ENCODE measurements around the gene OGFR. TPM values are rescaled to one million over a fixed set of nuclear protein-coding genes. Genes with fewer than 3 reads are reported as not detected.

The OGFR gene
- total and polyA plus RNA-seq, 2 donors (not counting 1 experiment from before 2014, with no cell fraction given): 71.7 to 102 TPM

- Mint-ChIP-seq H3K4me1 (peaks cover 18% of the 10 kb centered on the region), H3K9me3 (ENCODE audit: insufficient read depth) (no peaks in the 10 kb centered on the region), H3K27me3 (peaks cover 17% of the 10 kb centered on the region), H3K4me3 (no peak overlapping the region), H3K27ac (no peak overlapping the region)
- H2AFZ ChIP-seq (ENCODE audit: insufficient read depth, low read depth, low read length, poor library complexity, severe bottlenecking): no peak overlapping the region
- ATAC-seq (ENCODE audit: low read depth) (no peak), DNase-seq (no peak)
- H3K27ac ChIP-seq (ENCODE audit: low read length in 2 of 2): no peak overlapping the region
- peaks cover 7% of the 10 kb centered on the region for H3K79me2 ChIP-seq (ENCODE audit: control insufficient read depth, insufficient read depth, low read length)
- TF ChIP-seq CTCF (IDR thresholded peaks at IDR 0.05): no peak
- no peak for TF ChIP-seq EZH2 (IDR thresholded peaks at IDR 0.05; ENCODE audit: borderline replicate concordance, insufficient read depth, low read depth, low read length, poor library complexity, severe bottlenecking)
- peaks cover 0 to 54% of the 10 kb centered on the region in 2 experiments for H3K36me3 ChIP-seq (replicated peaks in 1 of 2; ENCODE audit: control extremely low read depth in 1 of 2, control insufficient read depth in 1 of 2, extremely low read depth in 1 of 2, insufficient read depth in 2 of 2, low read length in 1 of 2)
- H3K4me2 ChIP-seq (replicated peaks; ENCODE audit: low read depth, low read length, poor library complexity, severe bottlenecking): no peak overlapping the region
- H3K9ac ChIP-seq (ENCODE audit: low read length): no peak overlapping the region
- intact Hi-C loops (cut with micrococcal nuclease): no loop called here
- H3K9me3 ChIP-seq (ENCODE audit: control extremely low read depth in 1 of 3, control insufficient read depth in 2 of 3, insufficient read depth in 1 of 3, low read length in 2 of 3): peaks cover 0 to 18% (median 0%) of the 10 kb centered on the region in 3 donors
- H4K20me1 ChIP-seq (ENCODE audit: control insufficient read depth, insufficient read depth, low read length, poor library complexity, severe bottlenecking): peaks cover 81% of the 10 kb centered on the region
- WGBS (ENCODE audit: insufficient coverage): 93% methylated on average over 11 of the region's 11 CpGs
- POLR2A ChIA-PET: no interaction called here
- peaks cover 0 to 28% (median 14%) of the 10 kb centered on the region in 4 experiments for H3K27me3 ChIP-seq (replicated peaks in 1 of 4; ENCODE audit: control extremely low read depth in 1 of 4, control insufficient read depth in 3 of 4, insufficient read depth in 4 of 4, low read length in 3 of 4)
- CTCF ChIA-PET: interaction anchor here (0.8 kb wide), 1 partner anchor 10 kb away, joined by 3 read pairs; no protein-coding TSS in a partner anchor
- H3K4me1 ChIP-seq (ENCODE audit: control insufficient read depth in 2 of 2, insufficient read depth in 2 of 2, low read length in 2 of 2): peaks cover 12 to 20% of the 10 kb centered on the region in 2 donors
- no peak overlapping the region for H3K4me3 ChIP-seq (ENCODE audit: control extremely low read depth in 1 of 5, extremely low read depth in 1 of 5, insufficient read depth in 1 of 5, low read depth in 2 of 5, low read length in 4 of 5)
Observed at GRCh38 chr20:62812907-62813200, 8.2 kb downstream of the OGFR start.

GRCh38 chr20:62813588-62813987 lies 9.0 kb downstream of the OGFR start:
- Histone ChIP-seq H3K27ac (ENCODE audit: low read length in 2 of 2) (no peak overlapping the region), H3K9me3 (ENCODE audit: control extremely low read depth in 1 of 3, control insufficient read depth in 2 of 3, insufficient read depth in 1 of 3, low read length in 2 of 3) (peaks cover 0 to 24% (median 0%) of the 10 kb centered on the region in 3 donors), H3K79me2 (ENCODE audit: control insufficient read depth, insufficient read depth, low read length) (peaks cover 6% of the 10 kb centered on the region), H3K4me1 (ENCODE audit: control insufficient read depth in 2 of 2, insufficient read depth in 2 of 2, low read length in 2 of 2) (peaks cover 12 to 13% of the 10 kb centered on the region in 2 donors), H3K27me3 (replicated peaks in 1 of 4; ENCODE audit: control extremely low read depth in 1 of 4, control insufficient read depth in 3 of 4, insufficient read depth in 4 of 4, low read length in 3 of 4) (peaks cover 0 to 36% (median 17%) of the 10 kb centered on the region in 4 experiments), H3K4me3 (ENCODE audit: control extremely low read depth in 1 of 5, extremely low read depth in 1 of 5, insufficient read depth in 1 of 5, low read depth in 2 of 5, low read length in 4 of 5) (no peak overlapping the region), H3K36me3 (replicated peaks in 1 of 2; ENCODE audit: control extremely low read depth in 1 of 2, control insufficient read depth in 1 of 2, extremely low read depth in 1 of 2, insufficient read depth in 2 of 2, low read length in 1 of 2) (peaks cover 0 to 47% of the 10 kb centered on the region in 2 experiments), H3K4me2 (replicated peaks; ENCODE audit: low read depth, low read length, poor library complexity, severe bottlenecking) (no peak overlapping the region), H3K9ac (ENCODE audit: low read length) (no peak overlapping the region), H2AFZ (ENCODE audit: insufficient read depth, low read depth, low read length, poor library complexity, severe bottlenecking) (no peak overlapping the region), H4K20me1 (ENCODE audit: control insufficient read depth, insufficient read depth, low read length, poor library complexity, severe bottlenecking) (peaks cover 74% of the 10 kb centered on the region)
- peaks cover 17% of the 10 kb centered on the region for H3K27me3 Mint-ChIP-seq
- no peak for DNase-seq
- ATAC-seq (ENCODE audit: low read depth): no peak
- POLR2A ChIA-PET: no interaction called here
- WGBS (ENCODE audit: insufficient coverage): 94% methylated on average over 13 of the region's 13 CpGs
- CTCF ChIA-PET: no interaction called here
- TF ChIP-seq EZH2 (IDR thresholded peaks at IDR 0.05; ENCODE audit: borderline replicate concordance, insufficient read depth, low read depth, low read length, poor library complexity, severe bottlenecking): no peak
- H3K27ac Mint-ChIP-seq: no peak overlapping the region
- intact Hi-C loops (cut with micrococcal nuclease): no loop called here
- H3K4me3 Mint-ChIP-seq: no peak overlapping the region
- H3K9me3 Mint-ChIP-seq (ENCODE audit: insufficient read depth): no peaks in the 10 kb centered on the region
- H3K4me1 Mint-ChIP-seq: peaks cover 14% of the 10 kb centered on the region

Measured in B cell (primary cell).